ENCODE data around the gene HSD17B1.
"Not testable (repeated sequence)": the region's sequence is repeated elsewhere in the genome, so short reads cannot be mapped to it uniquely, and the experiment has no call there.

HSD17B1 gene

DNA sequence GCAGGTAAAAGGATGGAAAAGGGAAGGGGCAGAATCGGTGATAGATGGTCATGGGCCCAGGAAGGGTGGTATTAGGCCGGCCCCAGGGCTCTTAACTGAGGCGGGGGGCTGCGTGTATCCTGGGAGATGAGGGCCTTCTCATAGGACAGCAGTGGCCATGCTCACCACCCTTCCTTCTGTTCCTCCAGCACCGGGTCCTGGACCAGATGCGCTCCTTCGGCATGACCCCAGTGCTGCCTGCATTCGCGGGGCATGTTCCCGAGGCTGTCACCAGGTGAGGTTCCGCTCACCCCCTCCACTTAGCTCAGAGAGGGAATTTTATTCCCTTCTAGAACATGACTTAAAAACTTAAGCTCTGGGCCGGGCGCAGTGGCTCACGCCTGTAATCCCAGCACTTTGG, 14.2 kb upstream of the HSD17B1 start:
- H3K27me3 ChIP-seq (ENCODE audit: control insufficient read depth, low read length), result peaks cover under 1% of the 10 kb centered on the region; the same call in 1 of the 2 replicates
- H3K27ac ChIP-seq (ENCODE audit: low read depth, low read length), result no peak overlapping the region
- peaks cover 20% of the 10 kb centered on the region for H3K4me1 ChIP-seq (ENCODE audit: control insufficient read depth, low read length)

DNA sequence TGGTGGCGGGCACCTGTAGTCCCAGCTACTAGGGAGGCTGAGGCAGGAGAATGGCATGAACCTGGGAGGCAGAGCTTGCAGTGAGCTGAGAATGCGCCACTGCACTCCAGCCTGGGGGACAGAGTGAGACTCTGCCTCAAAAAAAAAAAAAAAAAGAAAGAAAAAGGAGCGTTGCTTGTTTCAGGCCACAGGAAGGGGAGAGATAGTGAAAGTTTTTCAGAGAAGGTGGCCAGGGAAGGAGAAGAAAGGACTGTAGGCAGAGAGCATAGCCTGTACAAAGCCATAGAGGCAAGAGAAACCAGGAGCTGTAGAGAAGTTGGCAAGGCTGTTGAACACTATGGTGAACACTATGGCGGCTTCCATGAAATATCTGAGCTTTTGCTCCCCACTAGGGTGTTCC, 12.2 kb upstream of the HSD17B1 start:
- not testable (repeated sequence) for H3K4me2 ChIP-seq (ENCODE audit: low read length); H3K9me3 ChIP-seq (ENCODE audit: control insufficient read depth, insufficient read depth, low read length); H3K27me3 ChIP-seq (ENCODE audit: control insufficient read depth, low read length); H4K20me1 ChIP-seq (ENCODE audit: control insufficient read depth, insufficient read depth, low read depth, low read length); H3K27ac ChIP-seq (ENCODE audit: low read depth, low read length); H3K4me3 ChIP-seq (ENCODE audit: low read length); H3K9me2 ChIP-seq (replicated peaks; ENCODE audit: control insufficient read depth, low read length); H3F3A ChIP-seq (ENCODE audit: control insufficient read depth, insufficient read depth)
- H3K4me1 ChIP-seq (ENCODE audit: control insufficient read depth, low read length), result peaks cover 13% of the 10 kb centered on the region
- peaks cover 11% of the 10 kb centered on the region for H3K79me2 ChIP-seq (ENCODE audit: control insufficient read depth, low read length)
- peaks cover 12% of the 10 kb centered on the region; the same call in 1 of the 2 replicates for H3K36me3 ChIP-seq (ENCODE audit: control insufficient read depth, low read length)

More for the DNA sequence above, 14.2 kb upstream of the HSD17B1 start:
- no peaks in the 10 kb centered on the region for H3K9me2 ChIP-seq (replicated peaks; ENCODE audit: control insufficient read depth, low read length)
- TF ChIP-seq, protein P1, sequence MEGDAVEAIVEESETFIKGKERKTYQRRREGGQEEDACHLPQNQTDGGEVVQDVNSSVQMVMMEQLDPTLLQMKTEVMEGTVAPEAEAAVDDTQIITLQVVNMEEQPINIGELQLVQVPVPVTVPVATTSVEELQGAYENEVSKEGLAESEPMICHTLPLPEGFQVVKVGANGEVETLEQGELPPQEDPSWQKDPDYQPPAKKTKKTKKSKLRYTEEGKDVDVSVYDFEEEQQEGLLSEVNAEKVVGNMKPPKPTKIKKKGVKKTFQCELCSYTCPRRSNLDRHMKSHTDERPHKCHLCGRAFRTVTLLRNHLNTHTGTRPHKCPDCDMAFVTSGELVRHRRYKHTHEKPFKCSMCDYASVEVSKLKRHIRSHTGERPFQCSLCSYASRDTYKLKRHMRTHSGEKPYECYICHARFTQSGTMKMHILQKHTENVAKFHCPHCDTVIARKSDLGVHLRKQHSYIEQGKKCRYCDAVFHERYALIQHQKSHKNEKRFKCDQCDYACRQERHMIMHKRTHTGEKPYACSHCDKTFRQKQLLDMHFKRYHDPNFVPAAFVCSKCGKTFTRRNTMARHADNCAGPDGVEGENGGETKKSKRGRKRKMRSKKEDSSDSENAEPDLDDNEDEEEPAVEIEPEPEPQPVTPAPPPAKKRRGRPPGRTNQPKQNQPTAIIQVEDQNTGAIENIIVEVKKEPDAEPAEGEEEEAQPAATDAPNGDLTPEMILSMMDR (IDR thresholded peaks at IDR 0.05; ENCODE audit: low read depth, low read length, poor library complexity, severe bottlenecking), result no peak
- TF ChIP-seq EZH2phosphoT487 (IDR thresholded peaks at IDR 0.05; ENCODE audit: borderline replicate concordance, low read length), result no peak
- peaks cover 11% of the 10 kb centered on the region for H3K79me2 ChIP-seq (ENCODE audit: control insufficient read depth, low read length)
- peaks cover 10% of the 10 kb centered on the region for H4K20me1 ChIP-seq (ENCODE audit: control insufficient read depth, insufficient read depth, low read depth, low read length)
- no peak overlapping the region for H3K4me3 ChIP-seq (ENCODE audit: low read length)
- H3K4me2 ChIP-seq (ENCODE audit: low read length), result no peak overlapping the region
- peaks cover 2% of the 10 kb centered on the region; the same call in 1 of the 2 replicates for H3F3A ChIP-seq (ENCODE audit: control insufficient read depth, insufficient read depth)
- H3K9me3 ChIP-seq (ENCODE audit: control insufficient read depth, insufficient read depth, low read length), result no peaks in the 10 kb centered on the region
- peaks cover 12% of the 10 kb centered on the region; the same call in 1 of the 2 replicates for H3K36me3 ChIP-seq (ENCODE audit: control insufficient read depth, low read length)

DNA sequence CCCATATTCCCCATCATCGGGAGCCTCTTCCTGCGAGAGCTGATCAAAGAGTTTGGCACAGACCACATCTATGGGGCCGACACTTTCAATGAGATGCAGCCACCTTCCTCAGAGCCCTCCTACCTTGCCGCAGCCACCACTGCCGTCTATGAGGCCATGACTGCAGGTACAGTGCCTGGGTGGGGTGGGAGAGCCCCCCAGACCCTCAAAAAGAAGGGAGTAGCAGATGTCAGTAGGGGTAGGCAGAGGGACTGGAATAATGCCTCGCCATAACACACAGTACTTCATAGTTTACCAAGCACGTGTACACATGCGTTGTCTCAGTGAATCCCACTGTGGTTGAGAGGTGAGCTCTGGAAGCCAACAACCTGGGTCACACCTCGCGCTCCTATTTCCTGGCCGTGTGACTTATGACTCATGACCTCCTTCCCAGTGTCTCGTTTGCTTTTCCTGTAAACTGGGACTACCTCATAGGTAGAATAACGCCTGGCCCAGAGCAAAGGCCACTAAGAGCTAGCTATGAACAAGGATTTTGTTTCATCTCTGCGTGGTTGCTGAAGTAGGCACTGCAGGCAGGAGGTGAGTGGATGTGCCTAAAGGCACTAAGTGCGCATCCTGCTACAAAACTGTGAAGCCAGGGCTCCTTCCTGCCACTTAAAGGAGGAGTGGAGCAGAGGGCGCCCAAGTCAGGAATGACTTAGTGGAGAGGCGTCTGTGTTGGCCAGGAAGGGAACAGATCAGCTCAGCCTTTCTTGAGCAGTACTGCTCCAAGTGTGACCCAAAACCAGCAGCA, 11.5 kb upstream of the HSD17B1 start:
- Histone ChIP-seq H3K4me2 (ENCODE audit: low read length) (no peak overlapping the region), H3K79me2 (ENCODE audit: control insufficient read depth, low read length) (peaks cover 11% of the 10 kb centered on the region), H3F3A (ENCODE audit: control insufficient read depth, insufficient read depth) (no peaks in the 10 kb centered on the region), H3K4me3 (ENCODE audit: low read length) (no peak overlapping the region), H3K27me3 (ENCODE audit: control insufficient read depth, low read length) (no peaks in the 10 kb centered on the region), H3K36me3 (ENCODE audit: control insufficient read depth, low read length) (peaks cover 12% of the 10 kb centered on the region; the same call in 1 of the 2 replicates), H3K9me3 (ENCODE audit: control insufficient read depth, insufficient read depth, low read length) (no peaks in the 10 kb centered on the region), H4K20me1 (ENCODE audit: control insufficient read depth, insufficient read depth, low read depth, low read length) (peaks cover 10% of the 10 kb centered on the region), H3K4me1 (ENCODE audit: control insufficient read depth, low read length) (peaks cover 10% of the 10 kb centered on the region), H3K9me2 (replicated peaks; ENCODE audit: control insufficient read depth, low read length) (no peaks in the 10 kb centered on the region), H3K27ac (ENCODE audit: low read depth, low read length) (no peak overlapping the region)
- TF ChIP-seq EZH2phosphoT487 (IDR thresholded peaks at IDR 0.05; ENCODE audit: borderline replicate concordance, low read length), result no peak
- TF ChIP-seq, protein P1 (IDR thresholded peaks at IDR 0.05; ENCODE audit: low read depth, low read length, poor library complexity, severe bottlenecking), result no peak

Data from DOHH2 (cell line).